ENCODE results near the gene RPS27L.

- TF ChIP-seq CTCF (IDR thresholded peaks at IDR 0.05; ENCODE audit: low read depth, low read length) (no peak), EZH2phosphoT487 (IDR thresholded peaks at IDR 0.05; ENCODE audit: low read depth) (no peak)
Observed at GRCh38 chr15:63121382-63122001, 35.8 kb downstream of the RPS27L start, which contains the start of gene LACTB.
